Activated CD4-positive, alpha-beta T cell treated with anti-CD3 and anti-CD28 coated beads, Interleukin-2, amount 50 U/mL, for 1 hour (primary cell): Measurements from ENCODE around the gene HNRNPA3.
"Not testable (repeated sequence)": the region's sequence is repeated elsewhere in the genome, so short reads cannot be mapped to it uniquely, and the experiment has no call there.

Experiments used
- DNase-seq: peaks from one replicate; pipeline ENCODE4 v3.0.0-alpha.2; 2020

Gene HNRNPA3

GRCh38 chr2:177256695-177257094 is 44.1 kb downstream of the HNRNPA3 start:
- DNase-seq: no peak

- DNase-seq: no peak
Measured at GRCh38 chr2:177257471-177257870, 44.9 kb downstream of the HNRNPA3 start.

- DNase-seq: no peak
Measured at GRCh38 chr2:177258059-177258458, 45.5 kb downstream of the HNRNPA3 start.

GRCh38 chr2:177260379-177260778 is 47.8 kb downstream of the HNRNPA3 start:
- DNase-seq: no peak

GRCh38 chr2:177261116-177262060 is 48.8 kb downstream of the HNRNPA3 start:
- no peak for DNase-seq

- no peak for DNase-seq
Measured at GRCh38 chr2:177262092-177262491, 49.5 kb downstream of the HNRNPA3 start.

- no peak for DNase-seq
Measured at GRCh38 chr2:177262958-177263450, 50.4 kb downstream of the HNRNPA3 start.

- peak; percentile 95 for DNase-seq
Measured at GRCh38 chr2:177263451-177264208, 51.0 kb downstream of the HNRNPA3 start.

- DNase-seq: no peak
Measured at GRCh38 chr2:177264209-177264692, 51.7 kb downstream of the HNRNPA3 start.

GRCh38 chr2:177264693-177265587 is 52.3 kb downstream of the HNRNPA3 start, which contains the start of gene NFE2L2:
Gene NFE2L2 (minus strand): TSS chr2:177264727. CDS start chr2:177264576, 151 bp downstream.
- peak; percentile 90 for DNase-seq

GRCh38 chr2:177265824-177266817 is 53.5 kb downstream of the HNRNPA3 start:
- no peak for DNase-seq

GRCh38 chr2:177266955-177267354 is 54.4 kb downstream of the HNRNPA3 start:
- not testable (repeated sequence) for DNase-seq

- no peak for DNase-seq
Measured at GRCh38 chr2:177268187-177268871, 55.7 kb downstream of the HNRNPA3 start.

- no peak for DNase-seq
Measured at GRCh38 chr2:177268901-177269300, 56.3 kb downstream of the HNRNPA3 start.

- DNase-seq: no peak
Measured at GRCh38 chr2:177270531-177270930, 57.9 kb downstream of the HNRNPA3 start.

- DNase-seq: no peak
Measured at GRCh38 chr2:177271981-177272666, 59.5 kb downstream of the HNRNPA3 start.

GRCh38 chr2:177272765-177273164 is 60.2 kb downstream of the HNRNPA3 start:
- no peak for DNase-seq

GRCh38 chr2:177273408-177273807 is 60.8 kb downstream of the HNRNPA3 start:
- no peak for DNase-seq
